NCI-H2196 (cell line): ENCODE measurements around the gene ANGPTL2.
A peak's percentile ranks its signal among the peaks of the same experiment; 100 is the strongest.

ENCODE experiments used
- DNase-seq: peaks from one replicate; lab custom pipeline; 2025; ENCODE audit not compliant: unreplicated experiment; lab: John Stamatoyannopoulos, UW

Gene ANGPTL2

GRCh38 chr9:127078336-127078735 is 44.1 kb downstream of the ANGPTL2 start:
- no peak for DNase-seq

- DNase-seq, result no peak
Observed at GRCh38 chr9:127077644-127077946, 44.8 kb downstream of the ANGPTL2 start.

GRCh38 chr9:127076860-127077643 is 45.4 kb downstream of the ANGPTL2 start:
- no peak for DNase-seq

- DNase-seq, result no peak
Observed at GRCh38 chr9:127075624-127076372, 46.6 kb downstream of the ANGPTL2 start.

GRCh38 chr9:127074561-127075548 is 47.6 kb downstream of the ANGPTL2 start:
- DNase-seq, result peak; percentile 48

- DNase-seq, result no peak
Observed at GRCh38 chr9:127067603-127068220, 54.7 kb downstream of the ANGPTL2 start.

- DNase-seq, result no peak
Observed at GRCh38 chr9:127066851-127067136, 55.6 kb downstream of the ANGPTL2 start.

- DNase-seq, result no peak
Observed at GRCh38 chr9:127066060-127066850, 56.2 kb downstream of the ANGPTL2 start.

GRCh38 chr9:127065592-127065991 is 56.8 kb downstream of the ANGPTL2 start:
- DNase-seq, result no peak

GRCh38 chr9:127064335-127064734 is 58.1 kb downstream of the ANGPTL2 start:
- DNase-seq, result no peak

GRCh38 chr9:127061411-127061810 is 61.0 kb downstream of the ANGPTL2 start:
- no peak for DNase-seq

GRCh38 chr9:127059765-127060361 is 62.6 kb downstream of the ANGPTL2 start:
- no peak for DNase-seq

GRCh38 chr9:127059030-127059429 is 63.4 kb downstream of the ANGPTL2 start:
- no peak for DNase-seq

- DNase-seq, result no peak
Observed at GRCh38 chr9:127058645-127059021, 63.8 kb downstream of the ANGPTL2 start.

- DNase-seq, result no peak
Observed at GRCh38 chr9:127058011-127058644, 64.3 kb downstream of the ANGPTL2 start.

- no peak for DNase-seq
Observed at GRCh38 chr9:127056446-127056845, 66.0 kb downstream of the ANGPTL2 start.

- no peak for DNase-seq
Observed at GRCh38 chr9:127055745-127056402, 66.6 kb downstream of the ANGPTL2 start.

GRCh38 chr9:127053960-127054359 is 68.5 kb downstream of the ANGPTL2 start:
- DNase-seq, result no peak
